WTC11 (cell line): ENCODE data around the gene ZNF521. TPM values are rescaled to one million over a fixed set of nuclear protein-coding genes. Genes with fewer than 3 reads are reported as not detected.

Experiments used
- ATAC-seq: fragments of 200-7000 bp; cut with Tn5 transposase; 2 replicates; pipeline ENCODE4 v1.10.0; 2021; ENCODE audit warnings: mild to moderate bottlenecking, moderate library complexity
- CTCF ChIA-PET: fragments of 300-600 bp; sonication (Branson Sonifier 250); formaldehyde crosslinking; loops from one replicate; lab custom pipeline; 2021; ENCODE audit warnings: antibody characterized with exemption; lab: Charles Lee
- POLR2A ChIA-PET: fragments of 350-600 bp; sonication (Branson Sonifier 250); formaldehyde crosslinking; loops from one replicate; lab custom pipeline; 2021; ENCODE audit warnings: antibody characterized with exemption; lab: Charles Lee
- DNase-seq: peaks from one replicate; pipeline ENCODE4 v3.0.0; 2021; ENCODE audit warnings: low spot score
- H3K27ac Mint-ChIP-seq: 2 replicates; pipeline ENCODE4 v1.8.0; 2021; ENCODE audit warnings: mixed read lengths
- H3K27me3 Mint-ChIP-seq: 2 replicates; pipeline ENCODE4 v1.8.0; 2021; ENCODE audit warnings: low read depth, mild to moderate bottlenecking, moderate library complexity, mixed read lengths
- H3K36me3 Mint-ChIP-seq: 2 replicates; pipeline ENCODE4 v1.8.0; 2021; ENCODE audit warnings: mixed read lengths
- H3K4me1 Mint-ChIP-seq: 2 replicates; pipeline ENCODE4 v1.8.0; 2022; ENCODE audit warnings: mixed read lengths
- H3K4me3 Mint-ChIP-seq: 2 replicates; pipeline ENCODE4 v1.8.0; 2021; ENCODE audit warnings: mild to moderate bottlenecking, moderate library complexity, mixed read lengths
- H3K9me3 Mint-ChIP-seq: 2 replicates; pipeline ENCODE4 v1.8.0; 2021; ENCODE audit warnings: mixed read lengths
- ATF6 ChIP-seq: sonication (generic); formaldehyde crosslinking; IDR thresholded peaks from 2 replicates; pipeline ENCODE4 v1.8.1; 2023; ENCODE audit warnings: mild to moderate bottlenecking, missing genetic modification reagents
- CREM ChIP-seq: sonication (generic); formaldehyde crosslinking; IDR thresholded peaks from 2 replicates; pipeline ENCODE4 v1.8.1; 2022; ENCODE audit warnings: mild to moderate bottlenecking, missing genetic modification reagents, moderate library complexity
- E2F1 ChIP-seq: sonication (generic); formaldehyde crosslinking; IDR thresholded peaks from 2 replicates; pipeline ENCODE4 v1.8.0; 2022; ENCODE audit warnings: mild to moderate bottlenecking, missing genetic modification reagents
- ELF4 ChIP-seq: sonication (generic); formaldehyde crosslinking; IDR thresholded peaks from 2 replicates; pipeline ENCODE4 v1.8.1; 2022; ENCODE audit warnings: low read depth, mild to moderate bottlenecking, moderate library complexity, missing genetic modification reagents
- EMX1 ChIP-seq: fragments of 250-450 bp; sonication (Bioruptor Pico); IDR thresholded peaks from 2 replicates; pipeline ENCODE4 v1.8.0; 2021; ENCODE audit warnings: mild to moderate bottlenecking
- FOXJ3 ChIP-seq: sonication (generic); formaldehyde crosslinking; IDR thresholded peaks from 2 replicates; pipeline ENCODE4 v1.9.0; 2021; ENCODE audit warnings: missing genetic modification reagents, mild to moderate bottlenecking, borderline replicate concordance
- JUN ChIP-seq: sonication (generic); formaldehyde crosslinking; IDR thresholded peaks from 2 replicates; pipeline ENCODE4 v1.8.0; 2023; ENCODE audit warnings: mild to moderate bottlenecking, missing genetic modification reagents
- KAT7 ChIP-seq: sonication (generic); formaldehyde crosslinking; IDR thresholded peaks from 2 replicates; pipeline ENCODE4 v1.8.1; 2023; ENCODE audit warnings: missing genetic modification reagents, mild to moderate bottlenecking, borderline replicate concordance
- MXD4 ChIP-seq: fragments of 250-450 bp; sonication (Bioruptor Pico); IDR thresholded peaks from 2 replicates; pipeline ENCODE4 v1.8.0; 2021; ENCODE audit warnings: mild to moderate bottlenecking, moderate library complexity, borderline replicate concordance
- MYBL2 ChIP-seq: sonication (generic); formaldehyde crosslinking; IDR thresholded peaks from 2 replicates; pipeline ENCODE4 v1.8.1; 2023; ENCODE audit warnings: mild to moderate bottlenecking, moderate library complexity, missing genetic modification reagents
- NFATC4 ChIP-seq: fragments of 250-450 bp; sonication (Bioruptor Pico); IDR thresholded peaks from 2 replicates; pipeline ENCODE4 v1.9.0; 2021; ENCODE audit warnings: mild to moderate bottlenecking
- NFE2L1 ChIP-seq: sonication (generic); formaldehyde crosslinking; IDR thresholded peaks from 2 replicates; pipeline ENCODE4 v1.8.1; 2023; ENCODE audit warnings: missing genetic modification reagents
- OVOL2 ChIP-seq: fragments of 250-450 bp; sonication (Bioruptor Pico); IDR thresholded peaks from 2 replicates; pipeline ENCODE4 v1.9.0; 2021; ENCODE audit warnings: mild to moderate bottlenecking, borderline replicate concordance
- SMAD3 ChIP-seq: sonication (generic); formaldehyde crosslinking; IDR thresholded peaks from 2 replicates; pipeline ENCODE4 v1.8.0; 2022; ENCODE audit warnings: missing genetic modification reagents, mild to moderate bottlenecking, borderline replicate concordance
- SP1 ChIP-seq: sonication (generic); formaldehyde crosslinking; conservative IDR thresholded peaks from 2 replicates; pipeline ENCODE4 v1.8.1; 2022; ENCODE audit warnings: missing genetic modification reagents
- STAT6 ChIP-seq: sonication (generic); formaldehyde crosslinking; conservative IDR thresholded peaks from 2 replicates; pipeline ENCODE4 v1.8.1; 2023; ENCODE audit warnings: mild to moderate bottlenecking, low read depth, missing genetic modification reagents, moderate library complexity
- TP53 ChIP-seq: sonication (generic); formaldehyde crosslinking; IDR thresholded peaks from 2 replicates; pipeline ENCODE4 v1.8.1; 2023; ENCODE audit warnings: mild to moderate bottlenecking, missing genetic modification reagents
- USF1 ChIP-seq: sonication (generic); formaldehyde crosslinking; IDR thresholded peaks from 2 replicates; pipeline ENCODE4 v1.8.0; 2022; ENCODE audit warnings: mild to moderate bottlenecking, missing genetic modification reagents
- ZNF121 ChIP-seq: sonication (generic); formaldehyde crosslinking; IDR thresholded peaks from 2 replicates; pipeline ENCODE4 v1.8.0; 2023; ENCODE audit warnings: missing genetic modification reagents
- ZNF219 ChIP-seq: sonication (generic); formaldehyde crosslinking; IDR thresholded peaks from 2 replicates; pipeline ENCODE4 v1.8.0; 2023; ENCODE audit warnings: missing genetic modification reagents, mild to moderate bottlenecking, borderline replicate concordance
- total RNA-seq: library from RNA; stranded (reverse); gene quantifications from 3 replicates; pipeline ENCODE4 v1.2.3, GENCODE V29; 2021
- TF ChIP-seq, protein P1 (sequence below): sonication (generic); formaldehyde crosslinking; IDR thresholded peaks from 2 replicates; pipeline ENCODE4 v1.8.0; 2022; ENCODE audit warnings: mild to moderate bottlenecking, missing genetic modification reagents
- TF ChIP-seq, protein P2 (sequence below): fragments of 200-600 bp; IDR thresholded peaks from 2 replicates; pipeline ENCODE4 v1.8.0; 2022; ENCODE audit warnings: antibody characterized with exemption
- TF ChIP-seq, protein P3 (sequence below): sonication (generic); formaldehyde crosslinking; IDR thresholded peaks from 2 replicates; pipeline ENCODE4 v1.8.1; 2023; ENCODE audit warnings: mild to moderate bottlenecking, moderate library complexity, missing genetic modification reagents

ZNF521 gene
- total RNA-seq, 1 experiment from 2014 or later: 15.3 TPM

DNA sequence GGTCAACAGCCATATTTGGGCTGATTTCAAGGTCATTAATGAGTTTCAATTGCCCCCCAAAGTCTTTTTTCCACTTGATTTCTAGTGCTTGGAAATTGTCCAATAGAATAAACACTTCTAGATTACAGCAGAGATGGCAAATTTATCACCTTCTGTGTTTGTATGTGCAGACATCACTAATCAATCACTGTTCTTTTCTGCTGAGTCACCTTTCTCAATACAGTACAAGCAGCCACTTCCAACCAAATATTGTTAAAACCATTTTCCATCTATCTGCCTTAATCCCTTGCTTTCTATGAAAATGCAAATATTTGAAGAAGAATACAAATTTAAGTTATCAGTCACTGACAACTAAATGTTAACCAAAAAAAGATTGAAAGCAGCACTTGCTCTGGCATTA lies 40.2 kb upstream of the ZNF521 start (continued):
- TF ChIP-seq ATF6 (CRISPR knock-in tag): no peak
- TF ChIP-seq USF1 (CRISPR knock-in tag): no peak
- TF ChIP-seq, protein P1, sequence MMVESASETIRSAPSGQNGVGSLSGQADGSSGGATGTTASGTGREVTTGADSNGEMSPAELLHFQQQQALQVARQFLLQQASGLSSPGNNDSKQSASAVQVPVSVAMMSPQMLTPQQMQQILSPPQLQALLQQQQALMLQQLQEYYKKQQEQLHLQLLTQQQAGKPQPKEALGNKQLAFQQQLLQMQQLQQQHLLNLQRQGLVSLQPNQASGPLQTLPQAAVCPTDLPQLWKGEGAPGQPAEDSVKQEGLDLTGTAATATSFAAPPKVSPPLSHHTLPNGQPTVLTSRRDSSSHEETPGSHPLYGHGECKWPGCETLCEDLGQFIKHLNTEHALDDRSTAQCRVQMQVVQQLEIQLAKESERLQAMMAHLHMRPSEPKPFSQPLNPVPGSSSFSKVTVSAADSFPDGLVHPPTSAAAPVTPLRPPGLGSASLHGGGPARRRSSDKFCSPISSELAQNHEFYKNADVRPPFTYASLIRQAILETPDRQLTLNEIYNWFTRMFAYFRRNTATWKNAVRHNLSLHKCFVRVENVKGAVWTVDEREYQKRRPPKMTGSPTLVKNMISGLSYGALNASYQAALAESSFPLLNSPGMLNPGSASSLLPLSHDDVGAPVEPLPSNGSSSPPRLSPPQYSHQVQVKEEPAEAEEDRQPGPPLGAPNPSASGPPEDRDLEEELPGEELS (CRISPR knock-in tag): no peak
- no peak for TF ChIP-seq ELF4 (CRISPR knock-in tag)
- no peak for TF ChIP-seq SP1 (CRISPR knock-in tag)
- TF ChIP-seq ZNF219 (CRISPR knock-in tag): no peak
- no peak for TF ChIP-seq OVOL2 (CRISPR knock-in tag)

GRCh38 chr18:25373432-25374179 lies 21.6 kb upstream of the ZNF521 start:
- Mint-ChIP-seq H3K4me1 (no peaks in the 10 kb centered on the region), H3K36me3 (no peaks in the 10 kb centered on the region), H3K27me3 (no peaks in the 10 kb centered on the region), H3K27ac (no peak overlapping the region), H3K9me3 (no peaks in the 10 kb centered on the region), H3K4me3 (no peak overlapping the region)
- TF ChIP-seq OVOL2 (CRISPR knock-in tag) (no peak), MYBL2 (CRISPR knock-in tag) (no peak), NFATC4 (no peak), CREM (CRISPR knock-in tag) (no peak), NFE2L1 (no peak), MXD4 (CRISPR knock-in tag) (no peak), KAT7 (no peak), SMAD3 (no peak), FOXJ3 (CRISPR knock-in tag) (no peak), TP53 (CRISPR knock-in tag) (no peak), EMX1 (no peak), JUN (CRISPR knock-in tag) (no peak)
- TF ChIP-seq, protein P2, sequence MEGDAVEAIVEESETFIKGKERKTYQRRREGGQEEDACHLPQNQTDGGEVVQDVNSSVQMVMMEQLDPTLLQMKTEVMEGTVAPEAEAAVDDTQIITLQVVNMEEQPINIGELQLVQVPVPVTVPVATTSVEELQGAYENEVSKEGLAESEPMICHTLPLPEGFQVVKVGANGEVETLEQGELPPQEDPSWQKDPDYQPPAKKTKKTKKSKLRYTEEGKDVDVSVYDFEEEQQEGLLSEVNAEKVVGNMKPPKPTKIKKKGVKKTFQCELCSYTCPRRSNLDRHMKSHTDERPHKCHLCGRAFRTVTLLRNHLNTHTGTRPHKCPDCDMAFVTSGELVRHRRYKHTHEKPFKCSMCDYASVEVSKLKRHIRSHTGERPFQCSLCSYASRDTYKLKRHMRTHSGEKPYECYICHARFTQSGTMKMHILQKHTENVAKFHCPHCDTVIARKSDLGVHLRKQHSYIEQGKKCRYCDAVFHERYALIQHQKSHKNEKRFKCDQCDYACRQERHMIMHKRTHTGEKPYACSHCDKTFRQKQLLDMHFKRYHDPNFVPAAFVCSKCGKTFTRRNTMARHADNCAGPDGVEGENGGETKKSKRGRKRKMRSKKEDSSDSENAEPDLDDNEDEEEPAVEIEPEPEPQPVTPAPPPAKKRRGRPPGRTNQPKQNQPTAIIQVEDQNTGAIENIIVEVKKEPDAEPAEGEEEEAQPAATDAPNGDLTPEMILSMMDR: no peak
- no peak for ATAC-seq
- POLR2A ChIA-PET: no interaction called here
- CTCF ChIA-PET: interaction anchor here (0.5 kb wide), 1 partner anchor 508 kb away, joined by 3 read pairs; no protein-coding TSS in a partner anchor
- no peak for DNase-seq

GRCh38 chr18:25370391-25370790 lies 18.4 kb upstream of the ZNF521 start:
- Mint-ChIP-seq H3K27me3 (no peaks in the 10 kb centered on the region), H3K4me3 (no peak overlapping the region), H3K4me1 (no peaks in the 10 kb centered on the region), H3K27ac (no peak overlapping the region), H3K36me3 (no peaks in the 10 kb centered on the region), H3K9me3 (peaks cover 8% of the 10 kb centered on the region)
- POLR2A ChIA-PET: no interaction called here
- CTCF ChIA-PET: no interaction called here
- ATAC-seq (no peak), DNase-seq (no peak)
- TF ChIP-seq ZNF121 (CRISPR knock-in tag) (no peak), ZNF219 (CRISPR knock-in tag) (no peak), E2F1 (CRISPR knock-in tag) (no peak), STAT6 (CRISPR knock-in tag) (no peak)
- TF ChIP-seq, protein P3, sequence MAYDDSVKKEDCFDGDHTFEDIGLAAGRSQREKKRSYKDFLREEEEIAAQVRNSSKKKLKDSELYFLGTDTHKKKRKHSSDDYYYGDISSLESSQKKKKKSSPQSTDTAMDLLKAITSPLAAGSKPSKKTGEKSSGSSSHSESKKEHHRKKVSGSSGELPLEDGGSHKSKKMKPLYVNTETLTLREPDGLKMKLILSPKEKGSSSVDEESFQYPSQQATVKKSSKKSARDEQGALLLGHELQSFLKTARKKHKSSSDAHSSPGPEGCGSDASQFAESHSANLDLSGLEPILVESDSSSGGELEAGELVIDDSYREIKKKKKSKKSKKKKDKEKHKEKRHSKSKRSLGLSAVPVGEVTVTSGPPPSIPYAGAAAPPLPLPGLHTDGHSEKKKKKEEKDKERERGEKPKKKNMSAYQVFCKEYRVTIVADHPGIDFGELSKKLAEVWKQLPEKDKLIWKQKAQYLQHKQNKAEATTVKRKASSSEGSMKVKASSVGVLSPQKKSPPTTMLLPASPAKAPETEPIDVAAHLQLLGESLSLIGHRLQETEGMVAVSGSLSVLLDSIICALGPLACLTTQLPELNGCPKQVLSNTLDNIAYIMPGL (CRISPR knock-in tag): no peak
